SK-N-SH (cell line): ENCODE measurements around the gene MYO1D. TPM values are rescaled to one million over a fixed set of nuclear protein-coding genes. Genes with fewer than 3 reads are reported as not detected.

Experiments used
- CHD2 ChIP-seq: fragments of 150-350 bp; IDR thresholded peaks from 2 replicates; pipeline ENCODE4 v1.6.1; 2018; ENCODE audit warnings: low read length; ENCODE audit not compliant: partially characterized antibody
- ELF1 ChIP-seq: IDR thresholded peaks from 2 replicates; pipeline ENCODE4 v1.4.0; 2012
- FOSL2 ChIP-seq: IDR thresholded peaks from 2 replicates; pipeline ENCODE4 v1.4.0; 2012; ENCODE audit warnings: low read depth, mild to moderate bottlenecking, moderate library complexity, borderline replicate concordance
- FOXJ3 ChIP-seq: sonication (generic); formaldehyde crosslinking; IDR thresholded peaks from 2 replicates; pipeline ENCODE4 v1.5.1; 2020; ENCODE audit warnings: mild to moderate bottlenecking, missing genetic modification reagents
- FOXM1 ChIP-seq: IDR thresholded peaks from 2 replicates; pipeline ENCODE4 v1.4.0; 2012; ENCODE audit warnings: low read depth, mild to moderate bottlenecking
- GABPA ChIP-seq: IDR thresholded peaks from 2 replicates; pipeline ENCODE4 v1.4.0; 2012; ENCODE audit warnings: low read depth, mild to moderate bottlenecking
- GATA2 ChIP-seq: sonication (generic); formaldehyde crosslinking; IDR thresholded peaks from 2 replicates; pipeline ENCODE4 v1.5.0; 2020; ENCODE audit warnings: mild to moderate bottlenecking, missing genetic modification reagents
- JUND ChIP-seq: IDR thresholded peaks from 2 replicates; pipeline ENCODE4 v1.4.0; 2012
- MAX ChIP-seq: IDR thresholded peaks from 2 replicates; pipeline ENCODE4 v1.4.0; 2012; ENCODE audit warnings: low read depth
- MEF2A ChIP-seq: IDR thresholded peaks from 2 replicates; pipeline ENCODE4 v1.4.0; 2012; ENCODE audit warnings: low read depth, borderline replicate concordance
- MXI1 ChIP-seq: IDR thresholded peaks from 2 replicates; pipeline ENCODE4 v1.6.1; 2012; ENCODE audit warnings: mild to moderate bottlenecking, low read depth, low read length, improper control_type of control experiment
- NFIC ChIP-seq: IDR thresholded peaks from 2 replicates; pipeline ENCODE4 v1.4.0; 2012; ENCODE audit warnings: borderline replicate concordance
- PBX3 ChIP-seq: IDR thresholded peaks from 2 replicates; pipeline ENCODE4; 2012
- RAD21 ChIP-seq: IDR thresholded peaks from 2 replicates; pipeline ENCODE4 v1.6.1; 2012; ENCODE audit warnings: mild to moderate bottlenecking, low read length
- REST ChIP-seq: IDR thresholded peaks from 2 replicates; pipeline ENCODE4 v1.6.1; 2012; ENCODE audit warnings: mild to moderate bottlenecking, low read depth, low read length, moderate library complexity
- SIN3A ChIP-seq: IDR thresholded peaks from 2 replicates; pipeline ENCODE4 v1.6.1; 2012; ENCODE audit warnings: low read depth, mild to moderate bottlenecking, low read length, moderate library complexity, borderline replicate concordance
- SMC3 ChIP-seq: IDR thresholded peaks from 2 replicates; pipeline ENCODE4 v1.6.1; 2012; ENCODE audit warnings: low read depth, low read length, improper control_type of control experiment
- TAF1 ChIP-seq: IDR thresholded peaks from 2 replicates; pipeline ENCODE4 v1.6.1; 2012; ENCODE audit warnings: low read depth, mild to moderate bottlenecking, low read length, moderate library complexity, borderline replicate concordance
- TCF12 ChIP-seq: IDR thresholded peaks from 2 replicates; pipeline ENCODE4 v1.4.0; 2012
- USF1 ChIP-seq: IDR thresholded peaks from 2 replicates; pipeline ENCODE4 v1.4.0; 2012; ENCODE audit warnings: low read depth, borderline replicate concordance
- USF2 ChIP-seq: fragments of 150-350 bp; IDR thresholded peaks from 2 replicates; pipeline ENCODE4 v1.6.1; 2017; ENCODE audit warnings: antibody characterized with exemption, low read length, low read depth, borderline replicate concordance
- ZBTB33 ChIP-seq: IDR thresholded peaks from 2 replicates; pipeline ENCODE4 v1.4.0; 2012; ENCODE audit warnings: low read depth, borderline replicate concordance
- polyA plus RNA-seq, 3 experiments: library from polyadenylated mRNA; depleted of rRNA; stranded (reverse); fragments of >200 nt; gene quantifications; 2 replicates each; pipeline ENCODE4 v1.2.3, GENCODE V29; 2012

MYO1D gene
- polyA plus RNA-seq, 1 of the 3 experiments (the other 2 are of a cell fraction), result 20.4 TPM

GRCh38 chr17:32805029-32805976, 71.6 kb downstream of the MYO1D start (continued):
- TF ChIP-seq REST, result no peak
- TF ChIP-seq FOSL2, result peak; percentile 65
- TF ChIP-seq FOXJ3 (CRISPR knock-in tag), result no peak
- no peak for TF ChIP-seq FOXM1
- TF ChIP-seq SIN3A, result no peak
- TF ChIP-seq JUND, result peak; percentile 88
- no peak; the same call in 1 of the 2 replicates for TF ChIP-seq NFIC
- TF ChIP-seq MXI1, result no peak
- no peak for TF ChIP-seq RAD21
- peak; percentile 68 for TF ChIP-seq TCF12
- TF ChIP-seq SMC3, result no peak
- TF ChIP-seq ZBTB33, result no peak
- TF ChIP-seq GABPA, result no peak
- no peak for TF ChIP-seq USF1
- TF ChIP-seq PBX3, result peak; percentile 75
- no peak for TF ChIP-seq USF2
- TF ChIP-seq ELF1, result no peak
- TF ChIP-seq CHD2, result no peak
- no peak for TF ChIP-seq GATA2
- no peak for TF ChIP-seq MEF2A
- no peak for TF ChIP-seq MAX
- no peak for TF ChIP-seq TAF1
- TF ChIP-seq, all 33 proteins: peak for 7
